GM12878 (cell line): ENCODE measurements around the gene SSPN. TPM values are rescaled to one million over a fixed set of nuclear protein-coding genes. Genes with fewer than 3 reads are reported as not detected.

Experiments used
- ATAC-seq: fragments of 200-7000 bp; cut with Tn5 transposase; 3 replicates; pipeline ENCODE4 v1.9.1; 2020; ENCODE audit warnings: mild to moderate bottlenecking, moderate library complexity
- BruUV-seq: library from RNA; stranded (reverse); fragments of 400-500 nt; replicated peaks from 2 replicates; lab custom pipeline; 2021; lab: Mats Ljungman, UMichigan
- CTCF ChIA-PET: fragments of 300-600 bp; sonication (Branson Sonifier 250); formaldehyde crosslinking; extraction: SDS; loops from one replicate; lab custom pipeline; 2021; ENCODE audit warnings: inconsistent platforms; lab: Yijun Ruan, JAX
- POLR2A ChIA-PET: fragments of 350-600 bp; formaldehyde crosslinking; extraction: SDS; loops from one replicate; lab custom pipeline; 2021; ENCODE audit warnings: inconsistent platforms; lab: Charles Lee
- RAD21 ChIA-PET: fragments of 300-600 bp; sonication (Branson Sonifier 250); formaldehyde crosslinking; loops from one replicate; lab custom pipeline; 2023; ENCODE audit warnings: antibody characterized with exemption; ENCODE audit not compliant: unreplicated experiment; lab: Charles Lee
- SMC1A ChIA-PET: fragments of 300-600 bp; sonication (Branson Sonifier 250); formaldehyde crosslinking; loops from one replicate; lab custom pipeline; 2023; ENCODE audit not compliant: unreplicated experiment, uncharacterized antibody; lab: Charles Lee
- DNase-seq: peaks from one replicate; pipeline ENCODE4 v3.0.0-alpha.2; 2011; ENCODE audit warnings: low read depth, low spot score
- FAIRE-seq: peaks from 3 replicates; lab custom pipeline; 2011; peaks lifted over from hg19 to GRCh38; lab: Jason Lieb, UNC
- H2AFZ ChIP-seq: 2 replicates; pipeline ENCODE4 v1.6.0; 2011; ENCODE audit warnings: low read depth, low read length, control low read depth; ENCODE audit not compliant: control insufficient read depth
- H3K27ac ChIP-seq: 2 replicates; pipeline ENCODE4 v1.5.1; 2011; ENCODE audit warnings: control low read depth; ENCODE audit not compliant: control insufficient read depth, insufficient read depth
- H3K27me3 ChIP-seq, 2 experiments: replicated peaks in 1 of 2; 2 replicates each; pipeline versions ENCODE4 v1.6.0 to v1.6.1; 2011; ENCODE audit warnings: low read length in 1 of 2; ENCODE audit not compliant: control insufficient read depth in 2 of 2, insufficient read depth in 2 of 2
- H3K36me3 ChIP-seq, 2 experiments: 2 replicates each; pipeline ENCODE4 v1.5.1; 2011; ENCODE audit warnings: low read length in 1 of 2; ENCODE audit not compliant: control insufficient read depth in 2 of 2, insufficient read depth in 2 of 2
- H3K4me1 ChIP-seq: 2 replicates; pipeline ENCODE4 v1.6.1; 2011; ENCODE audit warnings: mild to moderate bottlenecking, low read length, moderate library complexity, mixed read lengths; ENCODE audit not compliant: control insufficient read depth, insufficient read depth
- H3K4me2 ChIP-seq: 2 replicates; pipeline ENCODE4 v1.6.0; 2011; ENCODE audit warnings: control low read depth; ENCODE audit not compliant: control insufficient read depth, insufficient read depth
- H3K4me3 ChIP-seq: fragments of 200-600 bp; sonication (generic); 2 replicates; pipeline ENCODE4 v1.5.1; 2016
- H3K79me2 ChIP-seq: 2 replicates; pipeline ENCODE4 v1.6.0; 2011; ENCODE audit warnings: low read length; ENCODE audit not compliant: control insufficient read depth, insufficient read depth
- H3K9ac ChIP-seq: 2 replicates; pipeline ENCODE4 v1.8.0; 2011; ENCODE audit warnings: low read length, control low read depth, mixed read lengths; ENCODE audit not compliant: control insufficient read depth, insufficient read depth
- H3K9me3 ChIP-seq: replicated peaks from 3 replicates; pipeline ENCODE4 v1.5.1; 2011; ENCODE audit warnings: mild to moderate bottlenecking, low read length; ENCODE audit not compliant: control insufficient read depth, insufficient read depth
- H4K20me1 ChIP-seq: 2 replicates; pipeline ENCODE4 v1.6.0; 2011; ENCODE audit not compliant: control insufficient read depth, insufficient read depth
- ATF7 ChIP-seq: fragments of 450-650 bp; IDR thresholded peaks from 2 replicates; pipeline ENCODE4 v1.6.1; 2016; ENCODE audit warnings: low read depth, mild to moderate bottlenecking
- BCL11A ChIP-seq: IDR thresholded peaks from 2 replicates; pipeline ENCODE4 v1.6.1; 2011; ENCODE audit warnings: low read depth, low read length
- BHLHE40 ChIP-seq, 2 experiments: fragments of 450-650 bp in 1 of 2; IDR thresholded peaks; 2 replicates each; pipeline ENCODE4 v1.6.1; 2011 to 2017; ENCODE audit warnings: low read depth in 2 of 2, borderline replicate concordance in 1 of 2, improper control_type of control experiment in 1 of 2, low read length in 1 of 2, mild to moderate bottlenecking in 1 of 2
- CHD2 ChIP-seq: IDR thresholded peaks from 2 replicates; pipeline ENCODE4 v1.6.1; 2011; ENCODE audit warnings: low read depth, low read length, improper control_type of control experiment, borderline replicate concordance
- EED ChIP-seq: sonication (generic); IDR thresholded peaks from 2 replicates; pipeline ENCODE4 v1.6.1; 2016; ENCODE audit warnings: antibody characterized with exemption, low read depth
- EP300 ChIP-seq, 2 experiments: fragments of 150-350 bp in 1 of 2; IDR thresholded peaks; 2 replicates each; pipeline ENCODE4 v1.6.1; 2011 to 2012; ENCODE audit warnings: low read depth in 2 of 2, low read length in 2 of 2, borderline replicate concordance in 1 of 2, improper control_type of control experiment in 1 of 2, inconsistent platforms in 1 of 2; ENCODE audit not compliant: control insufficient read depth in 1 of 2
- GATAD2B ChIP-seq: fragments of 450-650 bp; conservative IDR thresholded peaks from 2 replicates; pipeline ENCODE4 v1.6.1; 2017; ENCODE audit warnings: low read depth, mild to moderate bottlenecking, moderate library complexity
- HCFC1 ChIP-seq: fragments of 150-350 bp; IDR thresholded peaks from 2 replicates; pipeline ENCODE4 v1.6.1; 2014; ENCODE audit warnings: low read length
- KDM1A ChIP-seq: fragments of 200-600 bp; sonication (generic); IDR thresholded peaks from 2 replicates; pipeline ENCODE4 v1.6.1; 2016; ENCODE audit warnings: borderline replicate concordance
- NRF1 ChIP-seq: conservative IDR thresholded peaks from 2 replicates; pipeline ENCODE4 v1.6.1; 2011; ENCODE audit warnings: mild to moderate bottlenecking, low read depth, low read length, improper control_type of control experiment
- PML ChIP-seq: IDR thresholded peaks from 2 replicates; pipeline ENCODE4 v1.6.1; 2012; ENCODE audit warnings: low read length, inconsistent platforms
- RBBP5 ChIP-seq: fragments of 200-600 bp; sonication (generic); conservative IDR thresholded peaks from 2 replicates; pipeline ENCODE4 v1.6.1; 2016
- SPI1 ChIP-seq: IDR thresholded peaks from 2 replicates; pipeline ENCODE4 v1.6.1; 2011; ENCODE audit warnings: low read depth, mild to moderate bottlenecking, low read length, moderate library complexity, borderline replicate concordance; ENCODE audit not compliant: insufficient read depth
- TARDBP ChIP-seq: IDR thresholded peaks from 2 replicates; pipeline ENCODE4 v1.6.1; 2016; ENCODE audit warnings: borderline replicate concordance
- WGBS: methylation state at CpG from one replicate; pipeline ENCODE4 v1.1.6; 2016; ENCODE audit warnings: low lambda C conversion rate; ENCODE audit not compliant: insufficient replicate concordance, insufficient coverage; ENCODE audit errors: missing lambda C conversion rate; 5-methylcytosine and 5-hydroxymethylcytosine counted together
- in situ Hi-C: fragments of 300-500 bp; cut with MboI; formaldehyde crosslinking; loops from 9 replicates; pipeline ENCODE4 v1.14.3; 2018; ENCODE audit warnings: mixed read lengths
- intact Hi-C: fragments of 100-400 bp; cut with micrococcal nuclease; formaldehyde crosslinking; loops from one replicate; pipeline ENCODE4 v1.14.2; 2022; ENCODE audit not compliant: unreplicated experiment
- polyA plus RNA-seq, 11 experiments: library from polyadenylated mRNA; depleted of rRNA in 4 of 11; unstranded in 6 of 11; stranded (reverse) in 5 of 11; fragments of >200 nt; fragmentation: Nextera tagmentation in 4 of 11; fragmentation: Illumina TruSeq in 1 of 11; extraction: Ambion mirVana in 4 of 11; extraction: Trizol in 1 of 11; gene quantifications; 1 replicate in 1 of 11; 2 replicates in 10 of 11; pipeline versions ENCODE4 v1.2.1 to v1.2.3, GENCODE V29; 2011 to 2016; ENCODE audit warnings: inconsistent platforms in 2 of 11, missing spikeins in 2 of 11, low read depth in 1 of 11
- total RNA-seq, 4 experiments: library from RNA; depleted of rRNA in 3 of 4; stranded (reverse); fragments of >200 nt in 3 of 4; fragmentation: Illumina TruSeq in 1 of 4; extraction: Trizol in 1 of 4; gene quantifications; 2 replicates each; pipeline versions ENCODE4 v1.2.1 to v1.2.3, GENCODE V29; 2013 to 2021
- TF ChIP-seq, protein P1 (sequence below): IDR thresholded peaks from 2 replicates; pipeline ENCODE4 v1.6.1; 2012; ENCODE audit warnings: improper control_type of control experiment, low read depth, low read length; ENCODE audit not compliant: insufficient replicate concordance
- TF ChIP-seq, protein P2 (sequence below): fragments of 450-650 bp; IDR thresholded peaks from 2 replicates; pipeline ENCODE4 v1.6.1; 2017; ENCODE audit warnings: low read depth, mild to moderate bottlenecking, moderate library complexity
- TF ChIP-seq, protein P3 (sequence below): fragments of 450-650 bp; conservative IDR thresholded peaks from 2 replicates; pipeline ENCODE4 v1.6.1; 2017; ENCODE audit warnings: mild to moderate bottlenecking, moderate library complexity

The SSPN gene
- total and polyA plus RNA-seq, 10 of the 15 experiments (the other 5 are each of a cell fraction or from before 2014, with no cell fraction given) = 0.04 to 0.41 (median 0.28) TPM; not detected in 5

DNA sequence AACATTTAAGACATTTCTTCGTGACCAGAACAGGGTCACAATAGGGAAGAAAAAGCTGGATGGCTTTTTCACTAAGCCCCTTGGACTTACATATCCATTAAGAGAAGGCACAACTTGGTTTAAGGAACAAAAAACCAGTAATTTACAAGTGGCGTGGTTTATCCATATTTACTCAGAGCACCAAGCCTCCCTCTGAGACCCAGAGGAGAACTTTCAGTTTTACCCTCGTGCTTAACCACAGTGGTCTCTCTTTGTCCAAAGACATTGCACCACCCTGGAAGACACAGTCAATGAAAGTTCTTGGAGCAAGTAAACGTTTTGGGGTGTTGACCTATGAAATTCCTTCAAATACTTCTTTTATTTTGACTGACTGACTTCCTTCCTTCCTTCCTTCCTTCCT, 52.5 kb downstream of the SSPN start:
- Histone ChIP-seq H3K4me2 (no peak overlapping the region), H3K4me3 (no peak overlapping the region), H4K20me1 (no peaks in the 10 kb centered on the region), H3K9me3 (no peaks in the 10 kb centered on the region), H3K79me2 (no peaks in the 10 kb centered on the region), H3K36me3 (no peaks in the 10 kb centered on the region), H2AFZ (no peak overlapping the region), H3K27me3 (no peaks in the 10 kb centered on the region), H3K9ac (no peak overlapping the region), H3K4me1 (no peaks in the 10 kb centered on the region), H3K27ac (no peak overlapping the region)
- RAD21 ChIA-PET = no interaction called here
- SMC1A ChIA-PET = interaction anchor here (1.0 to 2.1 kb wide), 4 partner anchors 12 to 184 kb away, joined by 3 to 10 read pairs (median 4); no protein-coding TSS in a partner anchor
- DNase-seq (no peak), ATAC-seq (no peak), FAIRE-seq (no peak)
- intact Hi-C loops (no loop called here), in situ Hi-C loops (no loop called here)
- CTCF ChIA-PET = interaction anchor here (1.5 kb wide), 1 partner anchor 27 kb away, joined by 5 read pairs; no protein-coding TSS in a partner anchor
- POLR2A ChIA-PET = no interaction called here
- no TSS peak for BruUV-seq
- 21% methylated on average over 4 of the region's 4 CpGs for WGBS
- TF ChIP-seq, protein P1, sequence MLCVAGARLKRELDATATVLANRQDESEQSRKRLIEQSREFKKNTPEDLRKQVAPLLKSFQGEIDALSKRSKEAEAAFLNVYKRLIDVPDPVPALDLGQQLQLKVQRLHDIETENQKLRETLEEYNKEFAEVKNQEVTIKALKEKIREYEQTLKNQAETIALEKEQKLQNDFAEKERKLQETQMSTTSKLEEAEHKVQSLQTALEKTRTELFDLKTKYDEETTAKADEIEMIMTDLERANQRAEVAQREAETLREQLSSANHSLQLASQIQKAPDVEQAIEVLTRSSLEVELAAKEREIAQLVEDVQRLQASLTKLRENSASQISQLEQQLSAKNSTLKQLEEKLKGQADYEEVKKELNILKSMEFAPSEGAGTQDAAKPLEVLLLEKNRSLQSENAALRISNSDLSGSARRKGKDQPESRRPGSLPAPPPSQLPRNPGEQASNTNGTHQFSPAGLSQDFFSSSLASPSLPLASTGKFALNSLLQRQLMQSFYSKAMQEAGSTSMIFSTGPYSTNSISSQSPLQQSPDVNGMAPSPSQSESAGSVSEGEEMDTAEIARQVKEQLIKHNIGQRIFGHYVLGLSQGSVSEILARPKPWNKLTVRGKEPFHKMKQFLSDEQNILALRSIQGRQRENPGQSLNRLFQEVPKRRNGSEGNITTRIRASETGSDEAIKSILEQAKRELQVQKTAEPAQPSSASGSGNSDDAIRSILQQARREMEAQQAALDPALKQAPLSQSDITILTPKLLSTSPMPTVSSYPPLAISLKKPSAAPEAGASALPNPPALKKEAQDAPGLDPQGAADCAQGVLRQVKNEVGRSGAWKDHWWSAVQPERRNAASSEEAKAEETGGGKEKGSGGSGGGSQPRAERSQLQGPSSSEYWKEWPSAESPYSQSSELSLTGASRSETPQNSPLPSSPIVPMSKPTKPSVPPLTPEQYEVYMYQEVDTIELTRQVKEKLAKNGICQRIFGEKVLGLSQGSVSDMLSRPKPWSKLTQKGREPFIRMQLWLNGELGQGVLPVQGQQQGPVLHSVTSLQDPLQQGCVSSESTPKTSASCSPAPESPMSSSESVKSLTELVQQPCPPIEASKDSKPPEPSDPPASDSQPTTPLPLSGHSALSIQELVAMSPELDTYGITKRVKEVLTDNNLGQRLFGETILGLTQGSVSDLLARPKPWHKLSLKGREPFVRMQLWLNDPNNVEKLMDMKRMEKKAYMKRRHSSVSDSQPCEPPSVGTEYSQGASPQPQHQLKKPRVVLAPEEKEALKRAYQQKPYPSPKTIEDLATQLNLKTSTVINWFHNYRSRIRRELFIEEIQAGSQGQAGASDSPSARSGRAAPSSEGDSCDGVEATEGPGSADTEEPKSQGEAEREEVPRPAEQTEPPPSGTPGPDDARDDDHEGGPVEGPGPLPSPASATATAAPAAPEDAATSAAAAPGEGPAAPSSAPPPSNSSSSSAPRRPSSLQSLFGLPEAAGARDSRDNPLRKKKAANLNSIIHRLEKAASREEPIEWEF = no peak
- TF ChIP-seq SPI1 (no peak), HCFC1 (no peak), CHD2 (no peak), RBBP5 (no peak), KDM1A (no peak), PML (no peak), GATAD2B (no peak), EP300 (IDR thresholded peaks at IDR 0.05; ENCODE audit: borderline replicate concordance in 1 of 2, control insufficient read depth in 1 of 2, low read depth in 2 of 2, low read length in 2 of 2) (no peak), NRF1 (no peak), BHLHE40 (IDR thresholded peaks at IDR 0.05; ENCODE audit: borderline replicate concordance in 1 of 2, low read depth in 2 of 2, low read length in 1 of 2) (no peak), EED (no peak), TARDBP (no peak), BCL11A (no peak), ATF7 (no peak)
- TF ChIP-seq, protein P2, sequence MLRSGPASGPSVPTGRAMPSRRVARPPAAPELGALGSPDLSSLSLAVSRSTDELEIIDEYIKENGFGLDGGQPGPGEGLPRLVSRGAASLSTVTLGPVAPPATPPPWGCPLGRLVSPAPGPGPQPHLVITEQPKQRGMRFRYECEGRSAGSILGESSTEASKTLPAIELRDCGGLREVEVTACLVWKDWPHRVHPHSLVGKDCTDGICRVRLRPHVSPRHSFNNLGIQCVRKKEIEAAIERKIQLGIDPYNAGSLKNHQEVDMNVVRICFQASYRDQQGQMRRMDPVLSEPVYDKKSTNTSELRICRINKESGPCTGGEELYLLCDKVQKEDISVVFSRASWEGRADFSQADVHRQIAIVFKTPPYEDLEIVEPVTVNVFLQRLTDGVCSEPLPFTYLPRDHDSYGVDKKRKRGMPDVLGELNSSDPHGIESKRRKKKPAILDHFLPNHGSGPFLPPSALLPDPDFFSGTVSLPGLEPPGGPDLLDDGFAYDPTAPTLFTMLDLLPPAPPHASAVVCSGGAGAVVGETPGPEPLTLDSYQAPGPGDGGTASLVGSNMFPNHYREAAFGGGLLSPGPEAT = no peak
- TF ChIP-seq, protein P3, sequence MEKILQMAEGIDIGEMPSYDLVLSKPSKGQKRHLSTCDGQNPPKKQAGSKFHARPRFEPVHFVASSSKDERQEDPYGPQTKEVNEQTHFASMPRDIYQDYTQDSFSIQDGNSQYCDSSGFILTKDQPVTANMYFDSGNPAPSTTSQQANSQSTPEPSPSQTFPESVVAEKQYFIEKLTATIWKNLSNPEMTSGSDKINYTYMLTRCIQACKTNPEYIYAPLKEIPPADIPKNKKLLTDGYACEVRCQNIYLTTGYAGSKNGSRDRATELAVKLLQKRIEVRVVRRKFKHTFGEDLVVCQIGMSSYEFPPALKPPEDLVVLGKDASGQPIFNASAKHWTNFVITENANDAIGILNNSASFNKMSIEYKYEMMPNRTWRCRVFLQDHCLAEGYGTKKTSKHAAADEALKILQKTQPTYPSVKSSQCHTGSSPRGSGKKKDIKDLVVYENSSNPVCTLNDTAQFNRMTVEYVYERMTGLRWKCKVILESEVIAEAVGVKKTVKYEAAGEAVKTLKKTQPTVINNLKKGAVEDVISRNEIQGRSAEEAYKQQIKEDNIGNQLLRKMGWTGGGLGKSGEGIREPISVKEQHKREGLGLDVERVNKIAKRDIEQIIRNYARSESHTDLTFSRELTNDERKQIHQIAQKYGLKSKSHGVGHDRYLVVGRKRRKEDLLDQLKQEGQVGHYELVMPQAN = no peak
